Stimulated activated CD4-positive, alpha-beta T cell treated with anti-CD3 and anti-CD28 coated beads, Interleukin-15, amount 100 ng/mL, for 1 hour (primary cell): ENCODE results near the gene MEP1A.

Source experiments
- DNase-seq, 2 donors: peaks; one replicate each; pipeline ENCODE4 v3.0.0-alpha.2; 2020; ENCODE audit warnings: low read depth in 1 of 2, low spot score in 1 of 2

Gene MEP1A

GRCh38 chr6:46776070-46776712 lies 17.0 kb upstream of the MEP1A start:
- DNase-seq: no peak

GRCh38 chr6:46777476-46778346 lies 15.5 kb upstream of the MEP1A start:
- no peak for DNase-seq

DNA sequence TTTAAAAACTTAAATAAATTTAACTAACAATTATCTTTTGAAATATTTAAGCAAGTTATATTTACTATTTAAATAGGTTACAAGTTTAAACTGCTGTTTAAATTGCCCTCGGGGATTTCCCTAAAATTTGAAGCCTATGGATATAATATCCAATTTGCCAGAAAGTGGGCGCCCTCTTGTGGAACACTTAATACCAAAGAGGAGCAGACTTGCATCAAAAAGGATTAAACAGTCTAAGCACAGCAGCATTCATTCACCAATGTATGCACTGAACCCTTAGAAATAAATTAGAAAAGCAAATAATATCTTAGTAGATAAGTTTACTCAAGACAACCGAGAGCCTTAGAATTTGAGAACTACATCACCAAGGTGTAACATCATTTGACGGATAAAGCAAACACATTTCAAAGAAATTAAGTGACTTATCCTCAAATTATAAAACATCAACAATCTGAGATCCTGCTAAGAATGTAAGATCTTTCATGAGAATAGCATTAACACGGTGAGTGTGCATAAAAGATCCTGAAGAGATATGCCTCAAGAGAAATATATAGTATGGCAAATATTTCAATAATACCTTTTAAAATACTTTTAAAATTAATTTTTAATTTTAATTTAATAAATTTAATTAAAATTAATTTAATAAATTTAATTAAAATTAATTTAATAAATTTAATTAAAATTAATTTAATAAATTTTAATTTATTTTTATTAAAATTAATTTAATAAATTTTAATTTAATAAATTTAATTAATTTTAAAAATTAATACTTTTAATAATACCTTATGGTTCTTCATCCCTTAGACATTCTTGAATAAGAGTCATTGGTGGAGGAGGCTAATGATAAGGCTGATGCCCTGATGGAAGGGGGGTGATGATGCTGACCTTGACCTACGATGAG lies 11.5 kb upstream of the MEP1A start:
- DNase-seq: no peak

DNA sequence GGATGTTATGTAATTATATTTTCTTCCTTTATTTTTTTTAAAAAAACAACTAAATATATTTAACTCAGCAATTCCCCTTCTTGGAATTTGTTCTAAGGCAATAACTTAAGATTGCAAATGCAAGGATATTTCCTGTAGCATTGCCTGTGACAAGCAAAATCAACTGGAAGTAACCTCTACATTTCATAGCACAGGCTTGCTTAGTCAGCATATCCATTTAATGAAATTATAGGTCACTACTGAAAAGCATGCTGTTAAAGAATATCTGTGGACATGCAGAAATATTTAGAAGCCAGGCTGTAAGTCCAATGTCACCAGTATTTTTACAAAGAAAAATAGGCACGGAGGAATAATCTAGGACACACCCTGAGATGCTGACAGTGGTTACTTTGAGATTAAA lies 8.7 kb upstream of the MEP1A start:
- DNase-seq: no peak

DNA sequence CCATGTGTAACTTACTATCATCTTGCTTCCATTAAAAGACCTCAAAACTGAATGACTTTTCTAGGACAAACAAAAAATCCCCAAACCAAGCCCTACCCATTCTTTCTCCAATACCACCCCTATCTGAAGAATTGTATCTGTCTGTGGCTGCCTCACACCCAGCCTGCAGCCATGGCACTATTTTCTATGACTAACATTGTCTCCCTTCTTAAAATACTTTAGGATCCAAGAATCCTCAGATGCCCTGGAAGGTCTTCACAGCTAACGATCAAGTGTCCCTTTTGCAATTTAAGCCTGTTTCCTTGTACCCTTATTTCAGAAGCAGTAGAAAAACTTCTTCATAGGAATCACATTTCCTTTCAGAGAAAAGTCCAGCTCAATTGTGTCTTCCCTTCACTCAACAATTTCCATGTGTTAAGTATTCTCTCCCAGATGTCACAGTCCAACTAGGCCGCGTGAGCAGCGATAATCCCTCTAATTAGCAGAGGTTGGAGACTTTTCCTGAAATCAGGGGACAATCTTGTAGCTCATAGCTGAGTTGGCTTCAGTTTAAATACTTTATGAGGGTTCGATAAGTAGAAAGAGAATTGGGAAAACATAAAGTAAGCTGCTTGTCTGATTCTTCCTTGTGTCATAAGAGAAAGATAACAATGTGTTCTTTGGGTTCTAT lies 5.2 kb upstream of the MEP1A start:
- DNase-seq: no peak

DNA sequence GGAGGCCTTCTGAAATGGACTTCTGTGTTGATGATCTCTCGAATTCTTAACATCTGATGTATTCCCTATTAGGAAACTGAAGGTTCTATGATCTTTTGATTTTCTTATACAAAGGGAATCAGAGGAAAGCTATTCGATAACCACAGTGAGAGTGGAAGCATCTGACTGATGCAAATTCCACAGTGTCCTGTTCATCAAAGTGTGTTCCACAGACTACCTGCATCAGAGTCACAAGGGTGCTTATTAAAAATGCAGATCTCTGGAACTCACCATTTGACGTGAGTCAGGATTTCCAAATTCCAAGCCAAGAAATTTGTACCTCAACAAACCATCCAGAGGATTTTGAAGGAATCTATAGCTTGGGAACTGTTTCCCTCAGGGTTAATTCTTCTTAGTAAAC lies 4.4 kb upstream of the MEP1A start:
- no peak for DNase-seq

DNA sequence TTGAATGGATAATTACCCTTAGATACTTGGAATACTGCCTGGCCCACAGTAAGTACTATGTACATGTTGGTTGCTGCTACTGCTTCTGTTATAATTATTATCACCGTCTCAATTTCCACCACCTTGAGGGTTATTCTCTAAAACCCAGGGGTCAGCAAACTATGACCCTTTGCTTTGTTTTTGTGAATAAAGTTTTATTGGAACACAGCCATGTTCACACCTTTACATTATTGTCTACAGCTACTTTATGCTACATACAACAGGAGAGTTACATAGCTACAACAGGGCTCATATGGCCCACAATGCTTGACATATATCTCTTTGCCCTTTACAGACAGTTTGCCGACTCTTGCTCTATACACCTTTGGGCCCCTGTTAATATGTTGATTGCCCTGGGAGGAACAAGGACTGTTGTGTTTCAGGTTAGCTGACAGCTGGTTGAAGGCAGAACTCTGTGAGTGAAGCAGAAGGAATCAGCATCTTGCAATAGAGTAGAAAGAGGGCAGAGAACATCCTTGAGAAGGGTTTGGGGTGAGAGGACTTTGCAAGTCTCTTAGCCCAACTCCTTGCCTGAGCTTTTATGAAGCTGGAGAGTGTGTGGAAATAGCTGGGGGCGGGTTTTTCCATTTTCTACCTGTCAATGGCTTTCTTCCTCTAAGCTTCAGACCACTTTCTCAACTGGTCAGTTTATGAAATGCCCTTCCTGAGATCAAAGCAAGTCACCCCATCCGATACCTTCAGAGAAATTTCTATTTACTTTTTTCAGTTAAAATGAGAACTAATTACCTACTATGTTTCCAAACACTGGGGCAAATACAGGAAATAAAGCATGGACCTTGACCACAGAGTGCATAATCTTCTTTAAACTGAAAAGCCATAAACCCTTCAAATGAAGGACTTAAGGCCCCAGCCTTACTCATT lies 3.5 kb upstream of the MEP1A start:
- no peak for DNase-seq

- no peak for DNase-seq
Observed at GRCh38 chr6:46790355-46790874, 2.8 kb upstream of the MEP1A start.

DNA sequence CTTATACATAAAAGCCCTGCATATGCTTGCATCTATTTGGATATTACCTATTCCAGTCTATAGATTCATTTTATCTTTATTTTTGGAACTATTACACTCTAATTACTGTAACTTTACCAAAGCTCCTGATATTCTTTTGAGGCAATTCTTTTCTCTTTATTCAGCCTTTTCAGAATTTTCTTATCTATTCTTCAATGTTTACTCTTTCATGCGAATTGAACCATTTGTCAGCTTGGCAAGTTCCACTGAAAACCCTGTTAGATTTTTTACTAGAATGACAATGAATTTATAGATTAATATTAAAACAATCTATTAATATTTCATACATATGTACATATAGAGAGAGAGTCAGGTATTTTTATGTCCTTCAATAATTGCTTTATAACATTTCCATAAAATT lies 554 bp upstream of the MEP1A start:
- DNase-seq: no peak

DNA sequence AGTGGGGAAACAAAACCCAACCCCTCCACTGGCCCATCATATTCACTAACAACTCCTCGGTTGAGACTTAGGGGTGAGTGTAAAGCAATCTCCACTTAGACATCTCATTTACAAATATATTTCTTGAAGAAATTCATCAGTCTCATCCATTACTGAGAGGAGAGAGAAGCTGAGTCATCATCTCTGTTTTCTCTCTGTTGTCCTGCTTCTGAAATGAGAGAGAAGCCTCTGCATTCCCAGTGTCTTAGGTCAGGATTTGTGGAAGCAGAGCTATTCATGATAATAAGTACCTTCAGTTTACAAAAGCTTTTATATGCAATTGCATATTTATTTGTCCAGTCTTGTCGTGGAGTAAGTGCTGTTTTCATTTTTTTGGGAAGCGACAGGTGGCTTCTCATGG lies 879 bp downstream of the MEP1A start:
- no peak for DNase-seq

DNA sequence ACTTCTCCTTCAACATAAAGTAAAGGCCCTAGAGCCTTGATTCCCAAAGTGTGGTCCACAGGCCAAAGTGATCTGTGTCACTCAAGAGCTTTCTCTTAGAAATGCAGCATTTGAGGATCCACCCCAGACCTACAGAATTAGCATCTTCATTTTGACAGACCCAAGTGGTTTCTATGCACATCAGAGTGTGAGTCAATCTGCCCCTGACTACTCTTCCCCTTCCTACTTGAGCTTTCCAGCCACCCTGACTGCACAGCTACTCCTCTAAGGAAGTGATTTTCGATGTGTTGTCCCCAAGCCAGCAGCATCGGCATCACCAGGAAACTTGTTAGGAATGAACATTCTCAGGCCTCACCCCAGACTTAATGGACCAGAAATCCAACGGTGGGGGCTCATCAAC lies 2.6 kb downstream of the MEP1A start:
- DNase-seq: no peak

- DNase-seq: no peak
Observed at GRCh38 chr6:46796848-46797580, 3.8 kb downstream of the MEP1A start.

GRCh38 chr6:46799657-46800056 lies 6.5 kb downstream of the MEP1A start:
- DNase-seq: no peak

GRCh38 chr6:46808806-46809205 lies 15.6 kb downstream of the MEP1A start:
- no peak for DNase-seq

GRCh38 chr6:46815130-46815529 lies 21.9 kb downstream of the MEP1A start:
- DNase-seq: no peak

DNA sequence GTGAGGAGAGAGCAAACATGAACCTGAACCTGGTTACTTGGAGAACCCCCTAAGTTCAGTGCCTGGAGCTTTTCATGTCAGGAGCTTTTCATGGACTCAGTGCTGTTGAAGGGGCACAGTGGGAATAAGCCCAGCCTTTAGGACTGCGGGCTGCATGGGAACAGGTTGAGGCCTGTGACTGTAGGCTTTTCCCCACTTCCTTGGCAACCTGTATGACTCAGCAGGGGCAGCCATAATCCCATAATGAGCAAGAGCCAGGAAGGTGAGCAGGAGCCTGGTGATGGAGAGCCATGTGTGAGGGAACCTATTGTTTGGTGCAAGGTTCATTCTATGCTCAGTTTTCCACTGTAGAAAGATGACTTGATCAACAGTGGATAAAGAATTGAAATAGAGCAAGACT lies 23.4 kb downstream of the MEP1A start:
- no peak for DNase-seq

DNA sequence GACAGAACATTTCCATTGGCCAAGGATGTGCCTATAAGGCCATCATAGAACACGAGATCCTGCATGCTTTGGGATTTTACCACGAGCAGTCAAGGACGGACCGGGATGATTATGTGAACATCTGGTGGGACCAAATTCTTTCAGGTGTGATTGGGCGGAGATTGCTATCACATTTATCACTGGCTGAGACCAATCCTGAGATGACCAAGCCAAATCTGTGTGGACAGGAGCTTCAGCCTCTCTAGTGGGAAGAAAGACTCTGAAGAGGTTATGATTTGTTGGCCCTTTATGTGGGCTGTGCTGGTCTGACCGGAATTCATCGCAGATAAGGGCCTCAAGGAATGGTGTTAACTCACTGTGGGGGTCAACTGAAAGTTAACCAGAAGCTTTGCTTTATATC lies 26.4 kb downstream of the MEP1A start:
- DNase-seq: no peak

- DNase-seq: no peak
Observed at GRCh38 chr6:46821458-46821881, 28.3 kb downstream of the MEP1A start.

GRCh38 chr6:46828939-46829338 lies 35.8 kb downstream of the MEP1A start:
- no peak for DNase-seq
